Panc1 (cell line): ENCODE data around the gene ATP11A.

Source experiments
- CTCF ChIP-seq: fragments of 450-650 bp; IDR thresholded peaks from 2 replicates; pipeline ENCODE4 v1.5.1; 2017; ENCODE audit warnings: mild to moderate bottlenecking
- POLR2AphosphoS5 ChIP-seq: IDR thresholded peaks from 2 replicates; pipeline ENCODE4 v1.6.1; 2012; ENCODE audit warnings: mild to moderate bottlenecking, low read depth, low read length, moderate library complexity

- TF ChIP-seq CTCF (no peak), POLR2AphosphoS5 (no peak)
Observed at GRCh38 chr13:112737294-112737693, 47.5 kb downstream of the ATP11A start.
